Kidney epithelial cell (primary cell): ENCODE measurements around the gene PRLH. TPM values are rescaled to one million over a fixed set of nuclear protein-coding genes. Genes with fewer than 3 reads are reported as not detected.

Source experiments
- DNase-seq: peaks from one replicate; pipeline ENCODE4 v3.0.0-alpha.2; 2010; ENCODE audit warnings: low read depth
- H3K27me3 ChIP-seq: 2 replicates; pipeline ENCODE4 v1.6.0; 2011; ENCODE audit warnings: low read length; ENCODE audit not compliant: control insufficient read depth, insufficient read depth
- H3K36me3 ChIP-seq: 2 replicates; pipeline ENCODE4 v1.5.1; 2011; ENCODE audit warnings: low read length; ENCODE audit not compliant: control insufficient read depth, insufficient read depth
- H3K4me3 ChIP-seq: 2 replicates; pipeline ENCODE4 v1.5.1; 2011; ENCODE audit warnings: low read depth, mild to moderate bottlenecking, control low read depth, low read length
- CTCF ChIP-seq: IDR thresholded peaks from 2 replicates; pipeline ENCODE4 v1.5.1; 2011; ENCODE audit warnings: mild to moderate bottlenecking, moderate library complexity, low read length, control low read depth, inconsistent platforms; ENCODE audit not compliant: insufficient read depth, poor library complexity, severe bottlenecking
- total RNA-seq: library from RNA; depleted of rRNA; stranded (reverse); fragments of >200 nt; gene quantifications from 2 replicates; pipeline ENCODE4 v1.2.3, GENCODE V29; 2015

Gene PRLH
- total RNA-seq, result not detected in 2 replicates

GRCh38 chr2:237566401-237567235 lies at the start of gene PRLH:
TSS of gene PRLH (plus strand) at chr2:237566574. CDS start at chr2:237566574, 0 bp downstream.
- no peaks in the 10 kb centered on the region for H3K36me3 ChIP-seq
- peaks cover 13% of the 10 kb centered on the region for H3K27me3 ChIP-seq
- no peak for DNase-seq
- H3K4me3 ChIP-seq, result no peak within 1 kb of the TSS
- TF ChIP-seq CTCF, result no peak

GRCh38 chr2:237517163-237517562 lies 49.2 kb upstream of the PRLH start:
- Histone ChIP-seq H3K27me3 (no peaks in the 10 kb centered on the region), H3K4me3 (no peak overlapping the region), H3K36me3 (no peaks in the 10 kb centered on the region)
- no peak for TF ChIP-seq CTCF
- DNase-seq, result no peak

GRCh38 chr2:237517990-237518389 lies 48.4 kb upstream of the PRLH start:
- H3K27me3 ChIP-seq, result no peaks in the 10 kb centered on the region
- H3K36me3 ChIP-seq, result no peaks in the 10 kb centered on the region
- H3K4me3 ChIP-seq, result no peak overlapping the region
- no peak for TF ChIP-seq CTCF
- DNase-seq, result no peak

GRCh38 chr2:237519506-237520245 lies 46.7 kb upstream of the PRLH start:
- TF ChIP-seq CTCF, result no peak
- no peaks in the 10 kb centered on the region for H3K36me3 ChIP-seq
- H3K4me3 ChIP-seq, result no peak overlapping the region
- no peak for DNase-seq
- no peaks in the 10 kb centered on the region for H3K27me3 ChIP-seq

GRCh38 chr2:237520290-237520689 lies 46.1 kb upstream of the PRLH start:
- Histone ChIP-seq H3K4me3 (no peak overlapping the region), H3K27me3 (no peaks in the 10 kb centered on the region), H3K36me3 (no peaks in the 10 kb centered on the region)
- TF ChIP-seq CTCF, result no peak
- no peak for DNase-seq
